GM12873 (cell line): Measurements from ENCODE around the gene PDYN.

Experiments
- CTCF ChIP-seq: IDR thresholded peaks from 2 replicates; pipeline ENCODE4 v1.5.1; 2012; ENCODE audit warnings: low read depth, mild to moderate bottlenecking, moderate library complexity, low read length, control low read depth; ENCODE audit not compliant: insufficient read depth; ENCODE audit errors: missing control alignments

PDYN gene

DNA sequence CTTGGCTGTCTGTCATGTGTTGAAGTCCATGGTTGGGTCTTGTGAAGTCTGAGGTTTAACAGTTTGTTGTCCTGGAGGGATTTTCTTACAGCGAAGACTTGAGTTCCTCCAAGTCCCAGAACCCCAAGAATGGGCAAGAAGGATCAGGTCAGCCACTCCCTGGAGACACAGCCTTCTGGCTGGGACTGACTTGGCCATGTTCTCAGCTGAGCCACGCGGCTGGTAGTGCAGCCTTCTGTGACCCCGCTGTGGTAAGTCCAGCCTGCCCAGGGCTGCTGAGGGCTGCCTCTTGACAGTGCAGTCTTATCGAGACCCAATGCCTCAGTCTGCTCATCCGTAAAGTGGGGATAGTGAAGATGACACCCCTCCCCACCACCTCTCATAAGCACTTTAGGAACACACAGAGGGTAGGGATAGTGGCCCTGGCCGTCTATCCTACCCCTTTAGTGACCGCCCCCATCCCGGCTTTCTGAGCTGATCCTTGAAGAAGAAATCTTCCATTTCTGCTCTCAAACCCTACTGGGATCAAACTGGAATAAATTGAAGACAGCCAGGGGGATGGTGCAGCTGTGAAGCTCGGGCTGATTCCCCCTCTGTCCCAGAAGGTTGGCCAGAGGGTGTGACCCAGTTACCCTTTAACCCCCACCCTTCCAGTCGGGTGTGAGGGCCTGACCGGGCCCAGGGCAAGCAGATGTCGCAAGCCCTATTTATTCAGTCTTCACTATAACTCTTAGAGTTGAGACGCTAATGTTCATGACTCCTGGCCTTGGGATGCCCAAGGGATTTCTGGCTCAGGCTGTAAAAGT, 55.2 kb downstream of the PDYN start:
- TF ChIP-seq CTCF: no peak

- no peak for TF ChIP-seq CTCF
Observed at GRCh38 chr20:1937316-1937976, 56.4 kb downstream of the PDYN start.

GRCh38 chr20:1935696-1936366, 58.0 kb downstream of the PDYN start:
- no peak for TF ChIP-seq CTCF

DNA sequence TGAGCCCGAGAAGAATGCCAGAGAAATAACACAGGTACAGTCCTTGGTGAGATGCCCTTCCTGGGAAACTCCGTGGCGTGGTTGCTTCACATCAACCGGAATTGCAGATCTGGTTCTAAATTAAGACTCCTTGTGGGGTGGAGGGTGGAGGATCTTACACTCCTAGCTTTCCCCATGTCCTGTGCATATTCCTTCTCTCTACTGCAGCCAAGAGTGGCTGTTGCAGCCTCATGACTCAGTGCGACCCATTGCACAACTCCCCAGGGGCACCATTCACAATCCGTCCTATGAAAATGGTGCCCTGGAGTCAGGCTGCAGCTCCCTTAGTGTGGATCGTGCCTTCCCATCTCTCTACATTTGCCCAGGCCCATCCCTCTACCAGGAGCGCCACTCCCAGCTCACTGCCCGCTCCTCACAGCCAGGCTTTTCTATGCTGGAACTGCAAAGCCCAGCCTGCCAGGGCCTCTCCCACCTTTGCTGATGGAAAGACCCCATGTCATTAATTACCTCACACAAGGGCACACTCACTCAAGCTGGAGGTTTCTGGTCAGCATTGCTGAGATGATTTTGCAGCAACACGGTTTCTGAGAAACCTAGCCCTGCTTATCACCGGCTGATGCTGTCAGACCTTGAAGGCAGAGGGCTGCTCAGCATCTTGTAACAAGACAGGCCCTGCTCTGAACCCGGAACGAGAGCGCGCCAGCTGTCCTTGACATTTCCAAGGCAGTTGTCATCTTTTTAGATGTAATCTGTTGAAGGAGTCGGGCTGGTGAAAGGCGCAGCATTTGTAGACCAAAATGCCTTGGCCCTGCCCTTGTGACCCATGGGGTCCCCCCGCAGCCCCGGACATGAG, 58.9 kb downstream of the PDYN start:
- TF ChIP-seq CTCF: no peak

DNA sequence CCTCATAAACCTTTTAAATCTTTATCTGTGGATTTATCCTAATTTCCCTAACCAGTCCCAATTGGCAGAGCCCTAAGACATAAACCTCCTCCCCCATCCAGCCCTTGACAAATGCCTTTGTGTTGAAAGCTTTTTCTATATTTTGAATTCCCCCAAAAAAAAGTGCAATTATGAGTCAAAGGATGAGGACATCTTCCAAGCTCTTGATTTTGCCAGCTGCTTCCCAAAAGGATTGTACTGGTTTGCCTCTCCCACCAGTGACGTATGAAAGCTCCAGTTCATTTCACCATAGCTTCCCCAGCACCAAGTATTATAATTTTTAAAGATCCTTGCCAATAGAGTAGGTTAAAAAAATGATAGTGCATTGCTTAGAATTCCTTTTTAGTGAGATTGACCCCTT, 59.7 kb downstream of the PDYN start:
- no peak for TF ChIP-seq CTCF

DNA sequence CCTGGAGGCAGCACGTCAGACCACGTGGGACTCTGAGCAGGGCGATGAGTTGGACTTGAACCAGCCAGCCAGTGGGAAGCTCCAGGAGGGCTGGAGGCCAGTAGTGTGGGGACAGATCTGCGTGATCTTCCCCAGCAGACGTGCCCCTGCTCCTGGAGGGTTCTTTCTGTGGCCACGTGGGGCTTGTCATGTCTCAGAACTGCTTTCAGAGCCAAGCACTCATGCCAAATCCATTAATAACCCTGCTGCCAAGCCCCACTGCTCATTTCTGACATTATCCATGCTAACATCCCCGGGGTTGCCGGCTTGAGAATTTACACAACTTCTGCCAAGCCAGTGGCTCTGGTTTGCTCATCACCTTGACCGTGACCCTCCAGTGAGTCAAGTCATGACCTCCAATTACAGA, 60.4 kb downstream of the PDYN start:
- no peak for TF ChIP-seq CTCF

DNA sequence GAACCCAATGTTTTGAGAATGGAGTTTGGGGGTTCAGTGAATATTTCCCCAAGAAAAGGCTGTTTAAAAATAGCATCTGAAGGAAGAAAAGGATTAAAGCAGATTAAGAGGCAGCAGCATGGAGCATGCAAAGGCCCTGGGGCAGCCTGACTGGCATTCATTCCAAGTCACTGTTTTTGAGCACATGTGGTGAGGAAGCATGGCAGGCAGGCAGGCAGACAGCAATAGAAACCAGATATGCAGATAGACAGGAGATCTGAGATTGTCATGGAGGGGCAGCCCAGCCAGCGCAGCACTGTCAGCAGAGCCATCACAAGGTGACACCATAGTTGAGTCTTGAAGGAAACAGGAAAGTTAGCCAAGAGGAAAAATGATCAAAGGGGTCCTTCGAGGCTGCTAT, 60.9 kb downstream of the PDYN start:
- TF ChIP-seq CTCF: no peak
